SH-SY5Y (cell line): ENCODE measurements around the gene CLCN5.

Experiments
- GATA2 ChIP-seq: IDR thresholded peaks from 2 replicates; pipeline ENCODE4 v1.6.1; 2011; ENCODE audit warnings: mild to moderate bottlenecking, low read depth, low read length
- GATA3 ChIP-seq: IDR thresholded peaks from 2 replicates; pipeline ENCODE4 v1.6.1; 2011; ENCODE audit warnings: low read depth, mild to moderate bottlenecking, low read length, moderate library complexity

DNA sequence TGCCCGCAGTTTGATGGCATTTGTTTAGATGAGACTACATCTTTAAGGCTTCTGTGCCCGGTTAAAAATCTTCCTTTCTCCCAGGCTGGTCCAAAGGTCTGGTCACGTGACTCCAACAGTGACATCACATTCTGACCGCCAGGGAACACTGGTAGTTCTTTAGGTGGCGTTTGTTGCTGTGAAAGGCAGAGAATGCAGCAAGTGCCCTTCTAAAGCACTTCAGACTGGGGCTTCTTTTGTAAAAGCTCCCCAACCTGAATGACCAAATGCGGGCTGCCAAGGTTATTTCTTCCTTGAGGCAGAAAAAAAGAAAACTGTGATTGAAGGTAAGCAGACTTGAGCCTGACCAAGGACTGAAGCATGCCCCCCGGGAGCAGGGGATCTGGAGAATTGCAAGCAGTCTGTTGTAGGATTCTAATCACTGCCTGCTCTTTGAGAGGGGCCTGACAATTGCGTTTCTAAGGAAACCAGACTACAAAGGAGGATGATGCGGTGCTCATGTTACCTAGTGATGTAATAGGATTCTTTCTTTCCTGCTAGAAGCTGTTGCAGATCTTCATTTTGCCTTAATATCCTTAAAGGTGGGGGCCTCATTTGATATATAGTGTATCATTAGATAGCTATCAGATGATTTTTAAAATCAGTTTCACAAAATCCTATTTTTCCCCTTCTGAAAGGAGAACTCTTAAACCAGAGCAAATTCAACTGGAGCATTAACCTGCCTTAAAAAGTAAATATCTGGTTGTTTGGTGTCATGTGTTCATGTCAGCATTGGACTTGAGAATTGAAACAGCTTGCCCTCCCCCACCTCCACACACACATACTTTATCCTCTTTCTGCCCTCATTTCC lies 145.3 kb downstream of the CLCN5 start:
- TF ChIP-seq GATA2 (no peak), GATA3 (no peak)
